HepG2 (cell line): ENCODE results near the gene CDSN. TPM values are rescaled to one million over a fixed set of nuclear protein-coding genes. Genes with fewer than 3 reads are reported as not detected.
A peak's percentile ranks its signal among the peaks of the same experiment; 100 is the strongest.

ENCODE experiments used
- CHD4 ChIP-seq: fragments of 200-600 bp; sonication (generic); IDR thresholded peaks from 2 replicates; pipeline ENCODE4 v1.7.0; 2017; ENCODE audit warnings: mild to moderate bottlenecking, low read length, borderline replicate concordance
- DR1 ChIP-seq: sonication (generic); formaldehyde crosslinking; IDR thresholded peaks from 2 replicates; pipeline ENCODE4 v1.8.0; 2021; ENCODE audit warnings: mild to moderate bottlenecking, missing genetic modification reagents, inconsistent platforms
- FOXA3 ChIP-seq: IDR thresholded peaks from 2 replicates; pipeline ENCODE4 v1.6.1; 2016; ENCODE audit warnings: missing genetic modification reagents, missing compliant biosample characterization
- KLF11 ChIP-seq: IDR thresholded peaks from 2 replicates; pipeline ENCODE4 v1.6.1; 2016; ENCODE audit warnings: missing compliant biosample characterization
- KLF13 ChIP-seq: sonication (generic); formaldehyde crosslinking; IDR thresholded peaks from 2 replicates; pipeline ENCODE4 v1.4.0; 2020; ENCODE audit warnings: mild to moderate bottlenecking, missing genetic modification reagents
- MAZ ChIP-seq, 2 experiments: sonication (generic) in 1 of 2; formaldehyde crosslinking in 1 of 2; IDR thresholded peaks; 2 replicates each; pipeline versions ENCODE4 v1.5.0 to v1.6.1; 2012 to 2020; ENCODE audit warnings: low read depth in 2 of 2, mild to moderate bottlenecking in 2 of 2, borderline replicate concordance in 1 of 2, improper control_type of control experiment in 1 of 2, low read length in 1 of 2, missing genetic modification reagents in 1 of 2, moderate library complexity in 1 of 2
- MED1 ChIP-seq: sonication (generic); formaldehyde crosslinking; IDR thresholded peaks from 2 replicates; pipeline ENCODE4 v1.4.0; 2020; ENCODE audit warnings: missing genetic modification reagents
- MXI1 ChIP-seq: IDR thresholded peaks from 3 replicates; pipeline ENCODE4 v1.6.1; 2012; ENCODE audit warnings: low read depth, low read length, inconsistent platforms, borderline replicate concordance
- NFIC ChIP-seq: IDR thresholded peaks from 2 replicates; pipeline ENCODE4 v1.6.1; 2012; ENCODE audit warnings: mild to moderate bottlenecking, low read length, inconsistent platforms
- POGZ ChIP-seq: sonication (generic); formaldehyde crosslinking; IDR thresholded peaks from 2 replicates; pipeline ENCODE4 v1.4.0; 2020; ENCODE audit warnings: mild to moderate bottlenecking, missing genetic modification reagents
- POLR2A ChIP-seq, 2 experiments: IDR thresholded peaks; 2 replicates each; pipeline ENCODE4 v1.6.1; 2011; ENCODE audit warnings: low read depth in 2 of 2, low read length in 2 of 2, mild to moderate bottlenecking in 1 of 2, moderate library complexity in 1 of 2; ENCODE audit not compliant: insufficient read depth in 1 of 2
- SATB2 ChIP-seq: sonication (generic); formaldehyde crosslinking; IDR thresholded peaks from 2 replicates; pipeline ENCODE4 v1.5.0; 2020; ENCODE audit warnings: missing genetic modification reagents
- SMAD3 ChIP-seq: sonication (generic); formaldehyde crosslinking; IDR thresholded peaks from 2 replicates; pipeline ENCODE4 v1.4.0; 2020; ENCODE audit warnings: missing genetic modification reagents
- SMAD9 ChIP-seq: sonication (generic); formaldehyde crosslinking; IDR thresholded peaks from 2 replicates; pipeline ENCODE4 v1.5.1; 2020; ENCODE audit warnings: mild to moderate bottlenecking, missing genetic modification reagents
- SNAPC2 ChIP-seq: sonication (generic); formaldehyde crosslinking; IDR thresholded peaks from 2 replicates; pipeline ENCODE4 v1.8.1; 2022; ENCODE audit warnings: mild to moderate bottlenecking, missing genetic modification reagents
- SRSF4 ChIP-seq: fragments of 200-400 bp; formaldehyde crosslinking; IDR thresholded peaks from one replicate; pipeline ENCODE4 v1.6.1; 2018; ENCODE audit warnings: mild to moderate bottlenecking, low read depth, low read length, moderate library complexity; ENCODE audit not compliant: poor library complexity, severe bottlenecking
- SUZ12 ChIP-seq: fragments of 150-350 bp; IDR thresholded peaks from 2 replicates; pipeline ENCODE4 v1.6.1; 2014; ENCODE audit warnings: low read depth, low read length
- TEAD3 ChIP-seq: optimal IDR thresholded peaks from 2 replicates; pipeline ENCODE3; 2016; ENCODE audit warnings: borderline replicate concordance
- XBP1 ChIP-seq: sonication (generic); formaldehyde crosslinking; IDR thresholded peaks from 2 replicates; pipeline ENCODE4 v1.5.0; 2020; ENCODE audit warnings: missing genetic modification reagents
- XRCC5 ChIP-seq: fragments of 200-400 bp; formaldehyde crosslinking; optimal IDR thresholded peaks from 2 replicates; pipeline ENCODE3; 2017; ENCODE audit warnings: mild to moderate bottlenecking, low read length
- ZNF136 ChIP-seq: sonication (generic); formaldehyde crosslinking; IDR thresholded peaks from 2 replicates; pipeline ENCODE4 v1.8.1; 2022; ENCODE audit warnings: low read depth, mild to moderate bottlenecking, moderate library complexity, missing genetic modification reagents
- ZNF17 ChIP-seq: sonication (generic); formaldehyde crosslinking; IDR thresholded peaks from 2 replicates; pipeline ENCODE4 v1.5.0; 2020; ENCODE audit warnings: mild to moderate bottlenecking, missing genetic modification reagents
- ZNF337 ChIP-seq: sonication (generic); formaldehyde crosslinking; IDR thresholded peaks from 2 replicates; pipeline ENCODE4 v1.5.1; 2020; ENCODE audit warnings: missing genetic modification reagents, low read depth, mild to moderate bottlenecking, borderline replicate concordance
- ZNF501 ChIP-seq: sonication (generic); formaldehyde crosslinking; IDR thresholded peaks from 2 replicates; pipeline ENCODE4 v1.5.1; 2020; ENCODE audit warnings: mild to moderate bottlenecking, moderate library complexity, missing genetic modification reagents
- polyA plus RNA-seq, 8 experiments: library from polyadenylated mRNA; depleted of rRNA in 3 of 8; stranded (reverse) in 7 of 8; unstranded in 1 of 8; fragments of >200 nt; fragmentation: Illumina TruSeq in 4 of 8; extraction: Trizol in 4 of 8; gene quantifications; 2 replicates each; pipeline versions ENCODE4 v1.2.1 to v1.2.3, GENCODE V29; 2011 to 2016; ENCODE audit warnings: low read depth in 4 of 8, missing spikeins in 1 of 8, mixed read lengths in 1 of 8; ENCODE audit not compliant: insufficient read depth in 1 of 8
- total RNA-seq, 5 experiments: library from RNA; depleted of rRNA; stranded (reverse); fragments of >200 nt; fragmentation: Illumina TruSeq; extraction: Trizol; gene quantifications; 2 replicates each; pipeline ENCODE4 v1.2.3, GENCODE V29; 2016; ENCODE audit warnings: low read depth in 1 of 5
- TF ChIP-seq, protein P1 (sequence below): sonication (generic); formaldehyde crosslinking; IDR thresholded peaks from 2 replicates; pipeline ENCODE4 v1.5.0; 2020; ENCODE audit warnings: missing genetic modification reagents
- TF ChIP-seq, protein P2 (sequence below): sonication (generic); formaldehyde crosslinking; IDR thresholded peaks from 2 replicates; pipeline ENCODE4 v1.8.0; 2022; ENCODE audit warnings: missing genetic modification reagents, low read depth, mild to moderate bottlenecking, borderline replicate concordance
- TF ChIP-seq, protein P3 (sequence below): sonication (generic); formaldehyde crosslinking; IDR thresholded peaks from 2 replicates; pipeline ENCODE4 v1.4.0; 2020; ENCODE audit warnings: missing genetic modification reagents, borderline replicate concordance

Gene CDSN
- total and polyA plus RNA-seq, 2 of the 13 experiments (the other 11 are each of a cell fraction or from before 2014, with no cell fraction given), result not detected

DNA sequence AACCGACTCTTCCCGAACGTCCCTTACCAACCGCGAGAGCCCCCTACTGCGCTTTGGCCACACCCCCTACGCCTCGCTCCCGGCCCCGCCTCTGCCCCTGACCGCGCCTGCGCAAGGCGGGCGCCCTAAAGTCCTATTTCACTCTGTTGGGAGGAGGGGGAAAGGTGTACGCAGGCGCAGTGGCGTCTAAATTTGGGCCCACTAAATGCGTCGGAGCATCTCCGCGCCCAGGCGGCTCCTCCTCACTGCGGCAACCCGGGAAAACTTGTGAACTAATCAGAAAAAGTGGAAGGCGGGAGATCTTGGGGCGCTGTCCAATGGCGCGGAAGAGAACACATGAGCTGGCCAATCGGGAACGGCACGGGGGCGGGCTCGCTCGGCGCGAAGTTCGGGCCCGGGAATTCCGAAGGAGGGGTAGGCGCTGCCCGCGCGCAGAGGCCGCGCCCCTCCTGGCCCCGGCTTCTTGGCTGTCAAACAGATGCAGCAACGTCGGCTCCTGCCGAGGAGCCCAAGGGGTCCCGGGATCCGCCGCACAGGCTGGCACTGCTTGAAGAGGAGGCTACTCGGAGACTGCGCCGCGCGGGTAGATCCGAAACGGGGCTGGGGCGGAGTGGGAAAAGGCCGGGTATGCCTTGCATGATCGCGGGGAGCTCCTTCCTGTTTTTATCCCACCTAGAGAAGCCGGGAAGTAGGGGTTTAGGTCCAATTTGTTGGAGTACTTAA, 38.1 kb upstream of the CDSN start, which contains the start of gene TCF19 (continued):
- TF ChIP-seq, protein P1, sequence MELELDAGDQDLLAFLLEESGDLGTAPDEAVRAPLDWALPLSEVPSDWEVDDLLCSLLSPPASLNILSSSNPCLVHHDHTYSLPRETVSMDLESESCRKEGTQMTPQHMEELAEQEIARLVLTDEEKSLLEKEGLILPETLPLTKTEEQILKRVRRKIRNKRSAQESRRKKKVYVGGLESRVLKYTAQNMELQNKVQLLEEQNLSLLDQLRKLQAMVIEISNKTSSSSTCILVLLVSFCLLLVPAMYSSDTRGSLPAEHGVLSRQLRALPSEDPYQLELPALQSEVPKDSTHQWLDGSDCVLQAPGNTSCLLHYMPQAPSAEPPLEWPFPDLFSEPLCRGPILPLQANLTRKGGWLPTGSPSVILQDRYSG (CRISPR knock-in tag), result no peak
- TF ChIP-seq SMAD3 (0 out of 2 replicates have a peak, but pooled peaks have one; percentile 28), FOXA3 (no peak; the same call in 1 of the 2 replicates), SNAPC2 (CRISPR knock-in tag) (peak; percentile 94), MXI1 (peak; percentile 95), CHD4 (no peak), MED1 (CRISPR knock-in tag) (peak; percentile 44; the same call in 1 of the 2 replicates), ZNF17 (no peak), ZNF501 (CRISPR knock-in tag) (peak; percentile 97), KLF13 (CRISPR knock-in tag) (no peak), SMAD9 (peak; percentile 58; the same call in 1 of the 2 replicates), ZNF337 (CRISPR knock-in tag) (0 out of 2 replicates have a peak, but pooled peaks have one; percentile 61), TEAD3 (CRISPR knock-in tag) (peak; percentile 87), NFIC (no peak), KLF11 (CRISPR knock-in tag) (0 out of 2 replicates have a peak, but pooled peaks have one; percentile 39), POLR2A (IDR thresholded peaks at IDR 0.05; ENCODE audit: insufficient read depth in 1 of 2, low read depth in 2 of 2, low read length in 2 of 2) (peak in 1 of 2 experiments; percentile 58; a peak in 1 of 4 replicates), XRCC5 (peak; percentile 82), SUZ12 (no peak), POGZ (peak; percentile 57; the same call in 1 of the 2 replicates), ZNF136 (CRISPR knock-in tag) (peak; percentile 87), SATB2 (no peak), XBP1 (no peak), MAZ (IDR thresholded peaks at IDR 0.05; ENCODE audit: borderline replicate concordance, low read depth, low read length) (peak; percentile 92), MAZ (CRISPR knock-in tag; IDR thresholded peaks at IDR 0.05; ENCODE audit: low read depth) (peak; percentile 95), SRSF4 (no peak), DR1 (peak; percentile 80)
- TF ChIP-seq, protein P2, sequence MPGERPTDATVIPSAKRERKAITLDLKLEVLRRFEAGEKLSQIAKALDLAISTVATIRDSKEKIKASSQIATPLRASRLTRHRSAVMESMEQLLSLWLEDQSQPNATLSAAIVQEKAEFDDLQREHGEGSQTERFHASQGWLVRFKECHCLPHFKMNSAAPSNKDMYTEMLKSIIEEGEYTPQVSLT, result peak; percentile 34; the same call in 1 of the 2 replicates
- TF ChIP-seq, protein P3, sequence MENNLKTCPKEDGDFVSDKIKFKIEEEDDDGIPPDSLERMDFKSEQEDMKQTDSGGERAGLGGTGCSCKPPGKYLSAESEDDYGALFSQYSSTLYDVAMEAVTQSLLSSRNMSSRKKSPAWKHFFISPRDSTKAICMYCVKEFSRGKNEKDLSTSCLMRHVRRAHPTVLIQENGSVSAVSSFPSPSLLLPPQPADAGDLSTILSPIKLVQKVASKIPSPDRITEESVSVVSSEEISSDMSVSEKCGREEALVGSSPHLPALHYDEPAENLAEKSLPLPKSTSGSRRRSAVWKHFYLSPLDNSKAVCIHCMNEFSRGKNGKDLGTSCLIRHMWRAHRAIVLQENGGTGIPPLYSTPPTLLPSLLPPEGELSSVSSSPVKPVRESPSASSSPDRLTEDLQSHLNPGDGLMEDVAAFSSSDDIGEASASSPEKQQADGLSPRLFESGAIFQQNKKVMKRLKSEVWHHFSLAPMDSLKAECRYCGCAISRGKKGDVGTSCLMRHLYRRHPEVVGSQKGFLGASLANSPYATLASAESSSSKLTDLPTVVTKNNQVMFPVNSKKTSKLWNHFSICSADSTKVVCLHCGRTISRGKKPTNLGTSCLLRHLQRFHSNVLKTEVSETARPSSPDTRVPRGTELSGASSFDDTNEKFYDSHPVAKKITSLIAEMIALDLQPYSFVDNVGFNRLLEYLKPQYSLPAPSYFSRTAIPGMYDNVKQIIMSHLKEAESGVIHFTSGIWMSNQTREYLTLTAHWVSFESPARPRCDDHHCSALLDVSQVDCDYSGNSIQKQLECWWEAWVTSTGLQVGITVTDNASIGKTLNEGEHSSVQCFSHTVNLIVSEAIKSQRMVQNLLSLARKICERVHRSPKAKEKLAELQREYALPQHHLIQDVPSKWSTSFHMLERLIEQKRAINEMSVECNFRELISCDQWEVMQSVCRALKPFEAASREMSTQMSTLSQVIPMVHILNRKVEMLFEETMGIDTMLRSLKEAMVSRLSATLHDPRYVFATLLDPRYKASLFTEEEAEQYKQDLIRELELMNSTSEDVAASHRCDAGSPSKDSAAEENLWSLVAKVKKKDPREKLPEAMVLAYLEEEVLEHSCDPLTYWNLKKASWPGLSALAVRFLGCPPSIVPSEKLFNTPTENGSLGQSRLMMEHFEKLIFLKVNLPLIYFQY (CRISPR knock-in tag), result peak; percentile 70; the same call in 1 of the 2 replicates
